ENCODE data around the gene ADAM8.

- TF ChIP-seq USF1 (IDR thresholded peaks at IDR 0.05) (no peak), EGR1 (IDR thresholded peaks at IDR 0.05) (no peak), TCF12 (IDR thresholded peaks at IDR 0.05; ENCODE audit: low read depth) (no peak), EP300 (IDR thresholded peaks at IDR 0.05; ENCODE audit: borderline replicate concordance) (no peak), YY1 (IDR thresholded peaks at IDR 0.05; ENCODE audit: low read depth) (no peak), CREB1 (IDR thresholded peaks at IDR 0.05; ENCODE audit: low read depth) (no peak), REST (IDR thresholded peaks at IDR 0.05; ENCODE audit: low read depth) (no peak), TEAD4 (IDR thresholded peaks at IDR 0.05) (no peak), NFIC (IDR thresholded peaks at IDR 0.05) (no peak), RAD21 (IDR thresholded peaks at IDR 0.05; ENCODE audit: low read depth) (no peak), TAF1 (IDR thresholded peaks at IDR 0.05; ENCODE audit: low read depth) (no peak)
Measured at GRCh38 chr10:133255323-133255722, 21.3 kb downstream of the ADAM8 start.

Measured in Ishikawa (cell line).